IMR-90 (cell line): ENCODE measurements around the gene DIP2A. TPM values are rescaled to one million over a fixed set of nuclear protein-coding genes. Genes with fewer than 3 reads are reported as not detected.

Source experiments
- ATAC-seq: fragments of 200-7000 bp; cut with Tn5 transposase; 2 replicates; pipeline ENCODE4 v1.9.1; 2020; ENCODE audit warnings: low read depth, mild to moderate bottlenecking, moderate library complexity
- BruUV-seq: library from RNA; stranded (reverse); fragments of 400-500 nt; replicated peaks from 2 replicates; lab custom pipeline; 2021; lab: Mats Ljungman, UMichigan
- CTCF ChIA-PET: fragments of 300-600 bp; formaldehyde crosslinking; extraction: SDS; loops from one replicate; lab custom pipeline; 2021; ENCODE audit warnings: antibody characterized with exemption; lab: Yijun Ruan, JAX
- POLR2A ChIA-PET: fragments of 300-600 bp; sonication (Branson Sonifier 250); formaldehyde crosslinking; loops from one replicate; lab custom pipeline; 2022; ENCODE audit warnings: antibody characterized with exemption; ENCODE audit not compliant: unreplicated experiment; lab: Charles Lee
- DNase-seq: peaks from one replicate; pipeline ENCODE4 v3.0.0; 2013
- H2AFZ ChIP-seq: replicated peaks from 2 replicates; pipeline ENCODE3; 2013; ENCODE audit warnings: low read length, mild to moderate bottlenecking; ENCODE audit not compliant: poor library complexity
- H2AK5ac ChIP-seq: 2 replicates; pipeline ENCODE4 v1.6.1; 2013; ENCODE audit warnings: low read depth, low read length, inconsistent platforms
- H2AK9ac ChIP-seq: replicated peaks from 2 replicates; pipeline ENCODE3; 2013; ENCODE audit warnings: mild to moderate bottlenecking, low read depth, low read length, moderate library complexity; ENCODE audit not compliant: poor library complexity
- H2BK120ac ChIP-seq: 2 replicates; pipeline ENCODE4 v1.6.1; 2013; ENCODE audit warnings: low read depth, low read length, inconsistent platforms
- H2BK15ac ChIP-seq: 3 replicates; pipeline ENCODE4 v1.6.1; 2013; ENCODE audit warnings: low read depth, low read length, inconsistent platforms
- H2BK20ac ChIP-seq: 2 replicates; pipeline ENCODE4 v1.6.1; 2013; ENCODE audit warnings: low read depth, mild to moderate bottlenecking, inconsistent platforms, low read length, moderate library complexity
- H2BK5ac ChIP-seq: 2 replicates; pipeline ENCODE4 v1.6.1; 2013; ENCODE audit warnings: mild to moderate bottlenecking, low read depth, low read length, inconsistent platforms; ENCODE audit not compliant: poor library complexity, severe bottlenecking
- H3K14ac ChIP-seq: replicated peaks from 2 replicates; pipeline ENCODE4 v1.6.1; 2013; ENCODE audit warnings: low read depth, low read length, inconsistent platforms
- H3K18ac ChIP-seq: 2 replicates; pipeline ENCODE4 v1.6.1; 2013; ENCODE audit warnings: low read depth, low read length, control low read depth
- H3K23ac ChIP-seq: 2 replicates; pipeline ENCODE4 v1.6.1; 2013; ENCODE audit warnings: low read depth, low read length, inconsistent platforms
- H3K27ac ChIP-seq: 2 replicates; pipeline ENCODE4 v1.5.1; 2013; ENCODE audit warnings: mild to moderate bottlenecking, control low read depth, low read length; ENCODE audit not compliant: insufficient read depth
- H3K27me3 ChIP-seq: 2 replicates; pipeline ENCODE4 v1.6.1; 2013; ENCODE audit warnings: low read length; ENCODE audit not compliant: control insufficient read depth, insufficient read depth
- H3K36me3 ChIP-seq: 2 replicates; pipeline ENCODE4 v1.6.1; 2013; ENCODE audit warnings: low read length, mixed read lengths; ENCODE audit not compliant: control insufficient read depth, insufficient read depth
- H3K4ac ChIP-seq: 2 replicates; pipeline ENCODE4 v1.6.1; 2013; ENCODE audit warnings: low read depth, low read length, inconsistent platforms
- H3K4me1 ChIP-seq: 2 replicates; pipeline ENCODE4 v1.6.1; 2013; ENCODE audit warnings: low read length, mixed read lengths; ENCODE audit not compliant: control insufficient read depth, insufficient read depth
- H3K4me2 ChIP-seq: 2 replicates; pipeline ENCODE4 v1.6.1; 2013; ENCODE audit warnings: low read depth, mild to moderate bottlenecking, control low read depth, low read length, moderate library complexity
- H3K4me3 ChIP-seq: 2 replicates; pipeline ENCODE4 v1.5.1; 2013; ENCODE audit warnings: low read depth, mild to moderate bottlenecking, control low read depth, low read length, moderate library complexity; ENCODE audit not compliant: insufficient read depth
- H3K56ac ChIP-seq: 2 replicates; pipeline ENCODE4 v1.6.1; 2013; ENCODE audit warnings: low read length, inconsistent platforms; ENCODE audit not compliant: insufficient read depth; ENCODE audit errors: extremely low read depth
- H3K79me1 ChIP-seq, 2 experiments: 2 replicates each; pipeline ENCODE4 v1.6.1; 2013; ENCODE audit warnings: low read length in 2 of 2, inconsistent platforms in 1 of 2, low read depth in 1 of 2
- H3K9ac ChIP-seq: 2 replicates; pipeline ENCODE4 v1.6.1; 2013; ENCODE audit warnings: low read depth, low read length, control low read depth
- H3K9me1 ChIP-seq: 2 replicates; pipeline ENCODE4 v1.6.1; 2013; ENCODE audit warnings: low read length, inconsistent platforms; ENCODE audit not compliant: insufficient read depth
- H3K9me3 ChIP-seq: 2 replicates; pipeline ENCODE4 v1.6.1; 2013; ENCODE audit warnings: low read length; ENCODE audit not compliant: control insufficient read depth, insufficient read depth
- H4K20me1 ChIP-seq: 2 replicates; pipeline ENCODE4 v1.6.1; 2013; ENCODE audit warnings: low read length, inconsistent platforms; ENCODE audit not compliant: insufficient read depth
- H4K5ac ChIP-seq: 2 replicates; pipeline ENCODE4 v1.6.1; 2013; ENCODE audit warnings: mild to moderate bottlenecking, low read depth, low read length, control low read depth
- H4K8ac ChIP-seq, 2 experiments: 2 replicates each; pipeline ENCODE4 v1.6.1; 2013; ENCODE audit warnings: low read depth in 2 of 2, low read length in 2 of 2, control low read depth in 1 of 2, inconsistent platforms in 1 of 2
- H4K91ac ChIP-seq: 2 replicates; pipeline ENCODE4 v1.6.1; 2013; ENCODE audit warnings: low read depth, low read length, inconsistent platforms; ENCODE audit not compliant: insufficient read depth
- BHLHE40 ChIP-seq: fragments of 150-350 bp; IDR thresholded peaks from 2 replicates; pipeline ENCODE4 v1.6.1; 2016; ENCODE audit warnings: mild to moderate bottlenecking, low read depth, low read length
- CHD1 ChIP-seq: IDR thresholded peaks from 2 replicates; pipeline ENCODE4 v1.6.1; 2012; ENCODE audit warnings: low read depth, low read length, improper control_type of control experiment
- MAZ ChIP-seq: IDR thresholded peaks from 2 replicates; pipeline ENCODE4 v1.6.1; 2012; ENCODE audit warnings: low read depth, mild to moderate bottlenecking, low read length, improper control_type of control experiment, moderate library complexity, borderline replicate concordance
- RCOR1 ChIP-seq: IDR thresholded peaks from 2 replicates; pipeline ENCODE4 v1.6.1; 2012; ENCODE audit warnings: mild to moderate bottlenecking, low read length, improper control_type of control experiment; ENCODE audit not compliant: insufficient replicate concordance
- WGBS, 2 experiments: methylation state at CpG; one replicate each; pipeline versions ENCODE4 v1.1.5 to v1.1.7; 2013; ENCODE audit warnings: missing lambda C conversion rate in 2 of 2; ENCODE audit not compliant: insufficient read length in 1 of 2; ENCODE audit errors: extremely low coverage in 2 of 2; 5-methylcytosine and 5-hydroxymethylcytosine counted together
- dilution Hi-C: fragments of 300-500 bp; cut with HindIII; formaldehyde crosslinking; loops from one replicate; pipeline ENCODE4 v1.14.3; 2018; ENCODE audit warnings: low sequenced_read_pairs; ENCODE audit not compliant: unreplicated experiment
- in situ Hi-C: fragments of 300-500 bp; cut with MboI; formaldehyde crosslinking; loops from 3 replicates; pipeline ENCODE4 v1.14.3; 2019; ENCODE audit warnings: low sequenced_read_pairs, inconsistent platforms, mixed read lengths
- intact Hi-C: fragments of 100-400 bp; cut with micrococcal nuclease; formaldehyde crosslinking; loops from 2 replicates; pipeline ENCODE4 v1.10.0; 2022
- polyA plus RNA-seq, 3 experiments: library from polyadenylated mRNA; depleted of rRNA; stranded (reverse); fragments of >200 nt; gene quantifications; 2 replicates each; pipeline ENCODE4 v1.2.3, GENCODE V29; 2012; ENCODE audit warnings: low replicate concordance in 1 of 3
- total RNA-seq: library from RNA; depleted of rRNA; stranded (reverse); fragments of >200 nt; gene quantifications from 2 replicates; pipeline ENCODE4 v1.2.3, GENCODE V29; 2012

Gene DIP2A
- total and polyA plus RNA-seq, 2 of the 4 experiments (the other 2 are of a cell fraction): 17.9 to 24.3 TPM

DNA sequence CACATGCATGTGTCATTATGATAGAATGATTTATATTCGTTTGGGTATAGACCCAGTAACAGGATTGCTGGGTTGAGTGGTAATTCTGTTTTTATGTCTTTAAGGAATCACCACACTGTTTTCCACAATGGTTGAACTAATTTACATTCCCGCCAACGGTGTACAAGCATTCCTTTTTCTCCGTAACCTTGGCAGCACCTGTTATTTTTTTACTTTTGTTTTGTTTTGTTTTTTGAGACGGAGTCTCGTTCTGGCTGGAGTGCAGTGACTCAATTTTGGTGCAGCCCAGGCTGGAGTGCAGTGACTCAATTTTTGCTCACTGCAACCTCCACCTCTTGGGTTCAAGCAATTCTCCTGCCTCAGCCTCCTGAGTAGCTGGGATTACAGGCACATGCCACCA, 154.7 kb downstream of the DIP2A start:
- no peak overlapping the region for H2BK20ac ChIP-seq
- in situ Hi-C loops: no loop called here
- no peaks in the 10 kb centered on the region for H3K9me1 ChIP-seq
- H3K27ac ChIP-seq: no peak overlapping the region
- no peak overlapping the region for H4K5ac ChIP-seq
- BruUV-seq: no TSS peak
- no peak overlapping the region for H3K14ac ChIP-seq
- no peak overlapping the region for H3K4me2 ChIP-seq
- no CpG with 5 or more reads among the region's 6 CpGs for WGBS, 2 experiments
- DNase-seq (no peak), ATAC-seq (no peak)
- H2AFZ ChIP-seq: no peak overlapping the region
- no peak overlapping the region for H3K4me3 ChIP-seq
- ChIA-PET CTCF (no interaction called here), POLR2A (no interaction called here)
- no peak overlapping the region for H4K91ac ChIP-seq
- H3K79me1 ChIP-seq: no peaks in the 10 kb centered on the region
- H3K4ac ChIP-seq: no peak overlapping the region
- H3K4me1 ChIP-seq: no peaks in the 10 kb centered on the region
- no peak overlapping the region for H4K8ac ChIP-seq
- no peak overlapping the region for H3K23ac ChIP-seq
- H2AK9ac ChIP-seq: no peak overlapping the region
- no peak overlapping the region for H3K56ac ChIP-seq
- no peak overlapping the region for H2BK15ac ChIP-seq
- no peak overlapping the region for H2BK5ac ChIP-seq
- dilution Hi-C loops: no loop called here
- no peak overlapping the region for H3K9ac ChIP-seq
- H3K9me3 ChIP-seq: peaks cover 9% of the 10 kb centered on the region
- no peaks in the 10 kb centered on the region for H3K36me3 ChIP-seq
- intact Hi-C loops: no loop called here
- peaks cover 10% of the 10 kb centered on the region for H3K27me3 ChIP-seq
- no peak overlapping the region for H2AK5ac ChIP-seq
- no peaks in the 10 kb centered on the region for H4K20me1 ChIP-seq
- no peak overlapping the region for H2BK120ac ChIP-seq
- no peak for TF ChIP-seq CHD1
- no peak for TF ChIP-seq RCOR1
- TF ChIP-seq MAZ: no peak
- no peak for TF ChIP-seq BHLHE40
- no peak overlapping the region for H3K18ac ChIP-seq
